PC-3 (cell line): ENCODE measurements around the gene CLEC1A.

Source experiments
- EZH2 ChIP-seq: fragments of 300-600 bp; sonication (generic); IDR thresholded peaks from one replicate; pipeline ENCODE4 v1.6.1; 2017; ENCODE audit warnings: antibody characterized with exemption, mild to moderate bottlenecking, low read length; ENCODE audit not compliant: unreplicated experiment
- EZH2phosphoT487 ChIP-seq: fragments of 300-600 bp; sonication (generic); IDR thresholded peaks from 2 replicates; pipeline ENCODE4 v1.6.1; 2018; ENCODE audit warnings: mild to moderate bottlenecking, antibody characterized with exemption, low read length, borderline replicate concordance
- TF ChIP-seq, protein P1 (sequence below): fragments of 300-600 bp; sonication (generic); conservative IDR thresholded peaks from 2 replicates; pipeline ENCODE4 v1.5.1; 2017; ENCODE audit warnings: antibody characterized with exemption, low read depth, mild to moderate bottlenecking, low read length

- TF ChIP-seq, protein P1, sequence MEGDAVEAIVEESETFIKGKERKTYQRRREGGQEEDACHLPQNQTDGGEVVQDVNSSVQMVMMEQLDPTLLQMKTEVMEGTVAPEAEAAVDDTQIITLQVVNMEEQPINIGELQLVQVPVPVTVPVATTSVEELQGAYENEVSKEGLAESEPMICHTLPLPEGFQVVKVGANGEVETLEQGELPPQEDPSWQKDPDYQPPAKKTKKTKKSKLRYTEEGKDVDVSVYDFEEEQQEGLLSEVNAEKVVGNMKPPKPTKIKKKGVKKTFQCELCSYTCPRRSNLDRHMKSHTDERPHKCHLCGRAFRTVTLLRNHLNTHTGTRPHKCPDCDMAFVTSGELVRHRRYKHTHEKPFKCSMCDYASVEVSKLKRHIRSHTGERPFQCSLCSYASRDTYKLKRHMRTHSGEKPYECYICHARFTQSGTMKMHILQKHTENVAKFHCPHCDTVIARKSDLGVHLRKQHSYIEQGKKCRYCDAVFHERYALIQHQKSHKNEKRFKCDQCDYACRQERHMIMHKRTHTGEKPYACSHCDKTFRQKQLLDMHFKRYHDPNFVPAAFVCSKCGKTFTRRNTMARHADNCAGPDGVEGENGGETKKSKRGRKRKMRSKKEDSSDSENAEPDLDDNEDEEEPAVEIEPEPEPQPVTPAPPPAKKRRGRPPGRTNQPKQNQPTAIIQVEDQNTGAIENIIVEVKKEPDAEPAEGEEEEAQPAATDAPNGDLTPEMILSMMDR: no peak
- TF ChIP-seq EZH2 (no peak), EZH2phosphoT487 (no peak)
Observed at GRCh38 chr12:10113920-10114319, 15.1 kb upstream of the CLEC1A start.
